Liver (tissue), 9 donors: Measurements from ENCODE around the gene BRD1. TPM values are rescaled to one million over a fixed set of nuclear protein-coding genes. Genes with fewer than 3 reads are reported as not detected.

Source experiments
- DNase-seq: peaks from one replicate; pipeline ENCODE4 v3.0.0-alpha.2; 2017; ENCODE audit warnings: low spot score
- H3K27ac ChIP-seq, 2 donors: one replicate each; pipeline ENCODE4 v1.7.0; 2013; ENCODE audit warnings: inconsistent platforms in 2 of 2, low read length in 2 of 2, control low read depth in 1 of 2, low read depth in 1 of 2, mild to moderate bottlenecking in 1 of 2
- H3K27me3 ChIP-seq, 4 donors: one replicate each; pipeline versions ENCODE4 v1.6.1 to v1.7.0; 2013; ENCODE audit warnings: low read length in 3 of 4, inconsistent platforms in 1 of 4, mild to moderate bottlenecking in 1 of 4, moderate library complexity in 1 of 4; ENCODE audit not compliant: control insufficient read depth in 4 of 4, insufficient read depth in 4 of 4
- H3K36me3 ChIP-seq, 4 donors: one replicate each; pipeline versions ENCODE4 v1.6.1 to v1.7.0; 2013; ENCODE audit warnings: low read length in 3 of 4, mild to moderate bottlenecking in 3 of 4, low read depth in 1 of 4, moderate library complexity in 1 of 4; ENCODE audit not compliant: control insufficient read depth in 4 of 4, insufficient read depth in 3 of 4
- H3K4me1 ChIP-seq, 4 donors: one replicate each; pipeline versions ENCODE4 v1.6.1 to v1.7.0; 2013; ENCODE audit warnings: low read length in 3 of 4, mild to moderate bottlenecking in 3 of 4, moderate library complexity in 1 of 4; ENCODE audit not compliant: control insufficient read depth in 4 of 4, insufficient read depth in 4 of 4
- H3K4me3 ChIP-seq, 3 donors: one replicate each; pipeline versions ENCODE4 v1.6.1 to v1.7.0; 2013; ENCODE audit warnings: low read length in 3 of 3, control low read depth in 1 of 3, low read depth in 1 of 3, mild to moderate bottlenecking in 1 of 3
- H3K9ac ChIP-seq, 2 donors: one replicate each; pipeline ENCODE4 v1.7.0; 2013; ENCODE audit warnings: low read length in 2 of 2, mild to moderate bottlenecking in 2 of 2, moderate library complexity in 2 of 2, control low read depth in 1 of 2, low read depth in 1 of 2
- H3K9me3 ChIP-seq, 4 donors: one replicate each; pipeline versions ENCODE4 v1.6.1 to v1.7.0; 2013; ENCODE audit warnings: low read length in 3 of 4; ENCODE audit not compliant: control insufficient read depth in 4 of 4
- EGR1 ChIP-seq, 2 donors: IDR thresholded peaks; 2 replicates each; pipeline ENCODE4 v1.6.1; 2016 to 2018; ENCODE audit warnings: antibody characterized with exemption in 2 of 2, low read depth in 2 of 2
- FOXA1 ChIP-seq: IDR thresholded peaks from 2 replicates; pipeline ENCODE4 v1.6.1; 2016; ENCODE audit warnings: antibody characterized with exemption
- FOXA2 ChIP-seq: IDR thresholded peaks from 2 replicates; pipeline ENCODE4 v1.6.1; 2016; ENCODE audit warnings: antibody characterized with exemption
- GABPA ChIP-seq, 2 donors: IDR thresholded peaks in 1 of 2; conservative IDR thresholded peaks in 1 of 2; 2 replicates each; pipeline ENCODE4 v1.6.1; 2016; ENCODE audit warnings: antibody characterized with exemption in 2 of 2, mild to moderate bottlenecking in 1 of 2, moderate library complexity in 1 of 2
- HNF4A ChIP-seq, 2 donors: conservative IDR thresholded peaks; 2 replicates each; pipeline ENCODE4 v1.6.1; 2016; ENCODE audit warnings: antibody characterized with exemption in 2 of 2, mild to moderate bottlenecking in 2 of 2
- HNF4G ChIP-seq: IDR thresholded peaks from 2 replicates; pipeline ENCODE4 v1.6.1; 2016; ENCODE audit warnings: antibody characterized with exemption
- JUND ChIP-seq, 2 donors: IDR thresholded peaks; 2 replicates each; pipeline ENCODE4 v1.6.1; 2016; ENCODE audit warnings: antibody characterized with exemption in 2 of 2
- NR2F2 ChIP-seq: IDR thresholded peaks from 2 replicates; pipeline ENCODE4 v1.6.1; 2016; ENCODE audit warnings: antibody characterized with exemption
- RAD21 ChIP-seq, 2 donors: IDR thresholded peaks; 2 replicates each; pipeline ENCODE4 v1.6.1; 2016; ENCODE audit warnings: antibody characterized with exemption in 2 of 2, mild to moderate bottlenecking in 2 of 2
- RXRA ChIP-seq, 2 donors: IDR thresholded peaks; 2 replicates each; pipeline ENCODE4 v1.6.1; 2017 to 2018; ENCODE audit warnings: antibody characterized with exemption in 2 of 2, mild to moderate bottlenecking in 1 of 2
- SP1 ChIP-seq: IDR thresholded peaks from 2 replicates; pipeline ENCODE4 v1.6.1; 2018; ENCODE audit warnings: antibody characterized with exemption, mild to moderate bottlenecking
- TAF1 ChIP-seq: conservative IDR thresholded peaks from 2 replicates; pipeline ENCODE4 v1.6.1; 2016; ENCODE audit warnings: antibody characterized with exemption, mild to moderate bottlenecking
- YY1 ChIP-seq: IDR thresholded peaks from 2 replicates; pipeline ENCODE4 v1.6.1; 2016; ENCODE audit warnings: antibody characterized with exemption, mild to moderate bottlenecking
- WGBS: extraction: QIAGEN DNeasy Blood & Tissue Kit; methylation state at CpG from one replicate; pipeline ENCODE4 v1.1.7; 2013; 5-methylcytosine and 5-hydroxymethylcytosine counted together
- polyA plus RNA-seq, 2 donors: library from polyadenylated mRNA; stranded (reverse) in 1 of 2; unstranded in 1 of 2; fragments of 200-250 nt in 1 of 2; fragments of >200 nt in 1 of 2; fragmentation: Nextera tagmentation in 1 of 2; extraction: Ambion mirVana in 1 of 2; gene quantifications; one replicate each; pipeline versions ENCODE4 v1.2.1 to v1.2.3, GENCODE V29; 2013 to 2015
- total RNA-seq, 2 donors: library from RNA; depleted of rRNA; stranded (reverse); fragments of >200 nt; gene quantifications; one replicate each; pipeline ENCODE4 v1.2.3, GENCODE V29; 2014
- TF ChIP-seq, protein P1 (sequence below): IDR thresholded peaks from 2 replicates; pipeline ENCODE4 v1.6.1; 2016; ENCODE audit warnings: antibody characterized with exemption
- TF ChIP-seq, protein P2 (sequence below): IDR thresholded peaks from 2 replicates; pipeline ENCODE4 v1.6.1; 2016; ENCODE audit warnings: antibody characterized with exemption, mild to moderate bottlenecking
- TF ChIP-seq, protein P3 (sequence below): fragments of 150-350 bp; IDR thresholded peaks from 2 replicates; pipeline ENCODE4 v1.5.1; 2017; ENCODE audit warnings: improper control_type of control experiment, low read depth, low read length; ENCODE audit not compliant: missing input control
- TF ChIP-seq, protein P4 (sequence below): IDR thresholded peaks from 2 replicates; pipeline ENCODE4 v1.6.1; 2016; ENCODE audit warnings: antibody characterized with exemption
- TF ChIP-seq, protein P5 (sequence below): IDR thresholded peaks from 2 replicates; pipeline ENCODE4 v1.6.1; 2016; ENCODE audit warnings: antibody characterized with exemption
- donor health status: healthy.
- donor health status: healthy.
- donor health status: healthy.
- donor health status: healthy.
- donor health status: healthy.

Gene BRD1
- total and polyA plus RNA-seq, 4 donors: 3.3 to 20.7 (median 11.6) TPM

DNA sequence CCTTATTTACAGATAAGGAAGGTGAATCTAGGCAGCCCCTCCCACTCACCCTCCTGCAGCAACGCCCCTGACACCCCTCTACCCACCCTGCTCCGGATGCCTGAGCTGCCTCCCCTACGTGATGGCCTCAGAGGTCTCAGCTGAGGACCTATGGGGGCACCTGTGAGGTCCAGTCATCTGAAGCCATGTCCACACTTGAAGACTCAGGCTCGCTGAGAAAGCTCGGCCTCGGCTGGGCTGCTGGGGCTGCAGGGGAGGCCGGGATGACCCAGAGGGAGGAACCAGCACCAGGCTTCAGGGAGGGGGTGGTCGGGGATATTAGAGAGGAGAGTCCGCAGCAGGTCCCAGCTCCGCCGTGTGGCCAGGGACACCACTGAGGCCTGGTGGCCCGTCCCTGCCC, 92.8 kb downstream of the BRD1 start:
- Histone ChIP-seq H3K9me3 (no peaks in the 10 kb centered on the region), H3K4me1 (no peaks in the 10 kb centered on the region), H3K27me3 (peaks cover 0 to 15% (median 0%) of the 10 kb centered on the region in 4 donors), H3K36me3 (no peaks in the 10 kb centered on the region), H3K9ac (no peak overlapping the region), H3K4me3 (no peak overlapping the region), H3K27ac (no peak overlapping the region)
- DNase-seq: no peak
- WGBS: 77% methylated on average over 12 of the region's 12 CpGs
- no peak for TF ChIP-seq TAF1
- TF ChIP-seq FOXA2: no peak
- no peak for TF ChIP-seq RAD21 (IDR thresholded peaks at IDR 0.05)
- no peak for TF ChIP-seq HNF4G
- TF ChIP-seq HNF4A (conservative IDR thresholded peaks at IDR 0.05): no peak
- no peak for TF ChIP-seq GABPA (IDR thresholded peaks at IDR 0.05 in 1 of 2, conservative IDR thresholded peaks at IDR 0.05 in 1 of 2)
- TF ChIP-seq, protein P1, sequence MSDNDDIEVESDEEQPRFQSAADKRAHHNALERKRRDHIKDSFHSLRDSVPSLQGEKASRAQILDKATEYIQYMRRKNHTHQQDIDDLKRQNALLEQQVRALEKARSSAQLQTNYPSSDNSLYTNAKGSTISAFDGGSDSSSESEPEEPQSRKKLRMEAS: no peak

DNA sequence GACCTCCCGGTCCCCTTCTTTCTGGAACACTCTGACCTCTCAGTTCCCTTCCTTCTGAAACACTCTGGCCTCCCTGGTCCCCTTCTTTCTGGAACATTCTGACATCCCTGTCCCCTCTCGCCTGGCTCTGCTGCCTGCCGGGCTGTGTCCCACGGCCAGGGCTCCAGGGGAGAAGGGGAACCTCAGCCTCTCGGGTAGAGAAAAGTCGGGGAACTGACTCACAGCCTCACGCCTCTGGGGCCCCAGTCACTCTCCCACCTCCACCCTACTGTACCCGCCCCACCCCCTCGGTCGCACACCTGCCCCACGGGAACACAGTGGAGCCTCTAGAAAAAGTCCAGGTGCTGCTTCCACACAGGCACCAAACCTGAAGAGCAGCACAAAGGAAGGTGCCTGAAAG, 93.3 kb downstream of the BRD1 start:
- Histone ChIP-seq H3K9me3 (no peaks in the 10 kb centered on the region), H3K27ac (no peak overlapping the region), H3K9ac (no peak overlapping the region), H3K36me3 (no peaks in the 10 kb centered on the region), H3K27me3 (peaks cover 0 to 15% (median 0%) of the 10 kb centered on the region in 4 donors), H3K4me1 (no peaks in the 10 kb centered on the region), H3K4me3 (no peak overlapping the region)
- DNase-seq: no peak
- WGBS: 65% methylated on average over 11 of the region's 11 CpGs
- TF ChIP-seq EGR1 (IDR thresholded peaks at IDR 0.05; ENCODE audit: low read depth in 2 of 2) (no peak), FOXA2 (no peak), JUND (IDR thresholded peaks at IDR 0.05) (no peak), FOXA1 (no peak), RAD21 (IDR thresholded peaks at IDR 0.05) (no peak), SP1 (no peak), NR2F2 (no peak), YY1 (no peak), RXRA (IDR thresholded peaks at IDR 0.05) (no peak), TAF1 (no peak), HNF4G (no peak), GABPA (IDR thresholded peaks at IDR 0.05 in 1 of 2, conservative IDR thresholded peaks at IDR 0.05 in 1 of 2) (no peak), HNF4A (conservative IDR thresholded peaks at IDR 0.05) (no peak)
- TF ChIP-seq, protein P2, sequence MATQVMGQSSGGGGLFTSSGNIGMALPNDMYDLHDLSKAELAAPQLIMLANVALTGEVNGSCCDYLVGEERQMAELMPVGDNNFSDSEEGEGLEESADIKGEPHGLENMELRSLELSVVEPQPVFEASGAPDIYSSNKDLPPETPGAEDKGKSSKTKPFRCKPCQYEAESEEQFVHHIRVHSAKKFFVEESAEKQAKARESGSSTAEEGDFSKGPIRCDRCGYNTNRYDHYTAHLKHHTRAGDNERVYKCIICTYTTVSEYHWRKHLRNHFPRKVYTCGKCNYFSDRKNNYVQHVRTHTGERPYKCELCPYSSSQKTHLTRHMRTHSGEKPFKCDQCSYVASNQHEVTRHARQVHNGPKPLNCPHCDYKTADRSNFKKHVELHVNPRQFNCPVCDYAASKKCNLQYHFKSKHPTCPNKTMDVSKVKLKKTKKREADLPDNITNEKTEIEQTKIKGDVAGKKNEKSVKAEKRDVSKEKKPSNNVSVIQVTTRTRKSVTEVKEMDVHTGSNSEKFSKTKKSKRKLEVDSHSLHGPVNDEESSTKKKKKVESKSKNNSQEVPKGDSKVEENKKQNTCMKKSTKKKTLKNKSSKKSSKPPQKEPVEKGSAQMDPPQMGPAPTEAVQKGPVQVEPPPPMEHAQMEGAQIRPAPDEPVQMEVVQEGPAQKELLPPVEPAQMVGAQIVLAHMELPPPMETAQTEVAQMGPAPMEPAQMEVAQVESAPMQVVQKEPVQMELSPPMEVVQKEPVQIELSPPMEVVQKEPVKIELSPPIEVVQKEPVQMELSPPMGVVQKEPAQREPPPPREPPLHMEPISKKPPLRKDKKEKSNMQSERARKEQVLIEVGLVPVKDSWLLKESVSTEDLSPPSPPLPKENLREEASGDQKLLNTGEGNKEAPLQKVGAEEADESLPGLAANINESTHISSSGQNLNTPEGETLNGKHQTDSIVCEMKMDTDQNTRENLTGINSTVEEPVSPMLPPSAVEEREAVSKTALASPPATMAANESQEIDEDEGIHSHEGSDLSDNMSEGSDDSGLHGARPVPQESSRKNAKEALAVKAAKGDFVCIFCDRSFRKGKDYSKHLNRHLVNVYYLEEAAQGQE: no peak
- TF ChIP-seq, protein P3, sequence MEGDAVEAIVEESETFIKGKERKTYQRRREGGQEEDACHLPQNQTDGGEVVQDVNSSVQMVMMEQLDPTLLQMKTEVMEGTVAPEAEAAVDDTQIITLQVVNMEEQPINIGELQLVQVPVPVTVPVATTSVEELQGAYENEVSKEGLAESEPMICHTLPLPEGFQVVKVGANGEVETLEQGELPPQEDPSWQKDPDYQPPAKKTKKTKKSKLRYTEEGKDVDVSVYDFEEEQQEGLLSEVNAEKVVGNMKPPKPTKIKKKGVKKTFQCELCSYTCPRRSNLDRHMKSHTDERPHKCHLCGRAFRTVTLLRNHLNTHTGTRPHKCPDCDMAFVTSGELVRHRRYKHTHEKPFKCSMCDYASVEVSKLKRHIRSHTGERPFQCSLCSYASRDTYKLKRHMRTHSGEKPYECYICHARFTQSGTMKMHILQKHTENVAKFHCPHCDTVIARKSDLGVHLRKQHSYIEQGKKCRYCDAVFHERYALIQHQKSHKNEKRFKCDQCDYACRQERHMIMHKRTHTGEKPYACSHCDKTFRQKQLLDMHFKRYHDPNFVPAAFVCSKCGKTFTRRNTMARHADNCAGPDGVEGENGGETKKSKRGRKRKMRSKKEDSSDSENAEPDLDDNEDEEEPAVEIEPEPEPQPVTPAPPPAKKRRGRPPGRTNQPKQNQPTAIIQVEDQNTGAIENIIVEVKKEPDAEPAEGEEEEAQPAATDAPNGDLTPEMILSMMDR: no peak
- TF ChIP-seq, protein P1: no peak
- TF ChIP-seq, protein P4, sequence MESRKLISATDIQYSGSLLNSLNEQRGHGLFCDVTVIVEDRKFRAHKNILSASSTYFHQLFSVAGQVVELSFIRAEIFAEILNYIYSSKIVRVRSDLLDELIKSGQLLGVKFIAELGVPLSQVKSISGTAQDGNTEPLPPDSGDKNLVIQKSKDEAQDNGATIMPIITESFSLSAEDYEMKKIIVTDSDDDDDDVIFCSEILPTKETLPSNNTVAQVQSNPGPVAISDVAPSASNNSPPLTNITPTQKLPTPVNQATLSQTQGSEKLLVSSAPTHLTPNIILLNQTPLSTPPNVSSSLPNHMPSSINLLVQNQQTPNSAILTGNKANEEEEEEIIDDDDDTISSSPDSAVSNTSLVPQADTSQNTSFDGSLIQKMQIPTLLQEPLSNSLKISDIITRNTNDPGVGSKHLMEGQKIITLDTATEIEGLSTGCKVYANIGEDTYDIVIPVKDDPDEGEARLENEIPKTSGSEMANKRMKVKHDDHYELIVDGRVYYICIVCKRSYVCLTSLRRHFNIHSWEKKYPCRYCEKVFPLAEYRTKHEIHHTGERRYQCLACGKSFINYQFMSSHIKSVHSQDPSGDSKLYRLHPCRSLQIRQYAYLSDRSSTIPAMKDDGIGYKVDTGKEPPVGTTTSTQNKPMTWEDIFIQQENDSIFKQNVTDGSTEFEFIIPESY: no peak
- TF ChIP-seq, protein P5, sequence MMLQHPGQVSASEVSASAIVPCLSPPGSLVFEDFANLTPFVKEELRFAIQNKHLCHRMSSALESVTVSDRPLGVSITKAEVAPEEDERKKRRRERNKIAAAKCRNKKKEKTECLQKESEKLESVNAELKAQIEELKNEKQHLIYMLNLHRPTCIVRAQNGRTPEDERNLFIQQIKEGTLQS: no peak
